Breast epithelium (tissue), 3 donors: ENCODE measurements around the gene NPTX1.

Source experiments
- CTCF ChIP-seq, 3 donors: fragments of 450-650 bp; IDR thresholded peaks; one replicate each; pipeline ENCODE4 v1.5.1; 2016 to 2017; ENCODE audit warnings: antibody characterized with exemption in 3 of 3, mild to moderate bottlenecking in 3 of 3, moderate library complexity in 3 of 3
- POLR2A ChIP-seq: fragments of 450-650 bp; IDR thresholded peaks from one replicate; pipeline ENCODE4 v1.6.1; 2016; ENCODE audit warnings: antibody characterized with exemption, mild to moderate bottlenecking, moderate library complexity

GRCh38 chr17:80498242-80498919 is 22.0 kb upstream of the NPTX1 start:
- TF ChIP-seq CTCF (IDR thresholded peaks at IDR 0.05) (no peak), POLR2A (no peak)
